GM21447 (cell line): Measurements from ENCODE around the gene SERPING1.

Experiments
- ATAC-seq: cut with Tn5 transposase; IDR thresholded peaks from one replicate; pipeline ENCODE4 v1.9.1; 2021; ENCODE audit not compliant: unreplicated experiment

SERPING1 gene

GRCh38 chr11:57597916-57598830, 688 bp downstream of the SERPING1 start:
- ATAC-seq, result no peak

GRCh38 chr11:57598831-57599155, 1.3 kb downstream of the SERPING1 start:
- no peak for ATAC-seq

GRCh38 chr11:57599381-57599780, 1.9 kb downstream of the SERPING1 start:
- no peak for ATAC-seq

GRCh38 chr11:57601297-57601696, 3.8 kb downstream of the SERPING1 start:
- ATAC-seq, result no peak

- no peak for ATAC-seq
Observed at GRCh38 chr11:57604296-57605027, 7.0 kb downstream of the SERPING1 start.

GRCh38 chr11:57605028-57605420, 7.5 kb downstream of the SERPING1 start:
- ATAC-seq, result no peak

GRCh38 chr11:57610170-57610569, 12.7 kb downstream of the SERPING1 start:
- no peak for ATAC-seq

GRCh38 chr11:57614234-57614772, 16.8 kb downstream of the SERPING1 start:
- no peak for ATAC-seq

GRCh38 chr11:57615308-57615707, 17.8 kb downstream of the SERPING1 start:
- ATAC-seq, result no peak

GRCh38 chr11:57616595-57616994, 19.1 kb downstream of the SERPING1 start:
- no peak for ATAC-seq

- no peak for ATAC-seq
Observed at GRCh38 chr11:57618438-57618837, 21.0 kb downstream of the SERPING1 start.

- ATAC-seq, result no peak
Observed at GRCh38 chr11:57619331-57619730, 21.8 kb downstream of the SERPING1 start.

GRCh38 chr11:57620467-57620866, 23.0 kb downstream of the SERPING1 start:
- ATAC-seq, result no peak

- no peak for ATAC-seq
Observed at GRCh38 chr11:57622263-57622662, 24.8 kb downstream of the SERPING1 start.

GRCh38 chr11:57624864-57625263, 27.4 kb downstream of the SERPING1 start:
- no peak for ATAC-seq

GRCh38 chr11:57626895-57627294, 29.4 kb downstream of the SERPING1 start:
- ATAC-seq, result no peak

- ATAC-seq, result no peak
Observed at GRCh38 chr11:57630171-57630570, 32.7 kb downstream of the SERPING1 start.

- ATAC-seq, result no peak
Observed at GRCh38 chr11:57632116-57632515, 34.6 kb downstream of the SERPING1 start.

GRCh38 chr11:57633394-57634070, 36.0 kb downstream of the SERPING1 start:
- ATAC-seq, result no peak

GRCh38 chr11:57634311-57634710, 36.8 kb downstream of the SERPING1 start:
- no peak for ATAC-seq

- no peak for ATAC-seq
Observed at GRCh38 chr11:57635246-57635645, 37.8 kb downstream of the SERPING1 start.
